ENCODE data around the gene MAP1LC3A.

Gene MAP1LC3A

GRCh38 chr20:34528921-34529297 lies 29.6 kb upstream of the MAP1LC3A start:
- FAIRE-seq, result no peak
- DNase-seq (ENCODE audit: low spot score), result no peak

- DNase-seq (ENCODE audit: low spot score) (no peak), FAIRE-seq (no peak)
Observed at GRCh38 chr20:34529742-34530141, 28.8 kb upstream of the MAP1LC3A start.

- FAIRE-seq, result no peak
- no peak for DNase-seq (ENCODE audit: low spot score)
Observed at GRCh38 chr20:34530342-34530741, 28.2 kb upstream of the MAP1LC3A start.

- DNase-seq (ENCODE audit: low spot score), result no peak
- FAIRE-seq, result peak; percentile 5
Observed at GRCh38 chr20:34531608-34532265, 26.8 kb upstream of the MAP1LC3A start.

GRCh38 chr20:34532320-34532719 lies 26.2 kb upstream of the MAP1LC3A start:
- DNase-seq (ENCODE audit: low spot score), result no peak
- no peak for FAIRE-seq

GRCh38 chr20:34532756-34533155 lies 25.8 kb upstream of the MAP1LC3A start:
- DNase-seq (ENCODE audit: low spot score) (no peak), FAIRE-seq (no peak)

GRCh38 chr20:34534391-34535165 lies 23.9 kb upstream of the MAP1LC3A start:
- DNase-seq (ENCODE audit: low spot score), result no peak
- no peak for FAIRE-seq

GRCh38 chr20:34535301-34535840 lies 23.1 kb upstream of the MAP1LC3A start:
- DNase-seq (ENCODE audit: low spot score) (no peak), FAIRE-seq (no peak)

- DNase-seq (ENCODE audit: low spot score) (no peak), FAIRE-seq (no peak)
Observed at GRCh38 chr20:34535857-34536256, 22.7 kb upstream of the MAP1LC3A start.

GRCh38 chr20:34536798-34537394 lies 21.6 kb upstream of the MAP1LC3A start:
- no peak for DNase-seq (ENCODE audit: low spot score)

GRCh38 chr20:34537651-34538050 lies 20.9 kb upstream of the MAP1LC3A start:
- no peak for DNase-seq (ENCODE audit: low spot score)

More at GRCh38 chr20:34536798-34537394, 21.6 kb upstream of the MAP1LC3A start:
- no peak for FAIRE-seq

GRCh38 chr20:34538671-34539123 lies 19.8 kb upstream of the MAP1LC3A start:
- DNase-seq (ENCODE audit: low spot score), result peak; percentile 66
- no peak for FAIRE-seq

More at GRCh38 chr20:34537651-34538050, 20.9 kb upstream of the MAP1LC3A start:
- FAIRE-seq, result no peak

- DNase-seq (ENCODE audit: low spot score), result no peak
- no peak for FAIRE-seq
Observed at GRCh38 chr20:34539756-34540155, 18.8 kb upstream of the MAP1LC3A start.

GRCh38 chr20:34540596-34541263 lies 17.8 kb upstream of the MAP1LC3A start:
- FAIRE-seq (no peak), DNase-seq (ENCODE audit: low spot score) (no peak)

GRCh38 chr20:34541264-34541901 lies 17.1 kb upstream of the MAP1LC3A start:
- no peak for DNase-seq (ENCODE audit: low spot score)
- FAIRE-seq, result no peak

- DNase-seq (ENCODE audit: low spot score) (no peak), FAIRE-seq (no peak)
Observed at GRCh38 chr20:34541917-34542316, 16.6 kb upstream of the MAP1LC3A start.

- FAIRE-seq (no peak), DNase-seq (ENCODE audit: low spot score) (no peak)
Observed at GRCh38 chr20:34542439-34542838, 16.1 kb upstream of the MAP1LC3A start.

- no peak for FAIRE-seq
- no peak for DNase-seq (ENCODE audit: low spot score)
Observed at GRCh38 chr20:34543463-34544056, 15.0 kb upstream of the MAP1LC3A start.

GRCh38 chr20:34544109-34544796 lies 14.3 kb upstream of the MAP1LC3A start:
- DNase-seq (ENCODE audit: low spot score), result no peak
- no peak for FAIRE-seq

GRCh38 chr20:34546751-34547181 lies 11.8 kb upstream of the MAP1LC3A start:
- DNase-seq (ENCODE audit: low spot score) (no peak), FAIRE-seq (no peak)

Measured in urothelium cell line (cell line).